HepG2 (cell line): ENCODE measurements around the gene USP2. TPM values are rescaled to one million over a fixed set of nuclear protein-coding genes. Genes with fewer than 3 reads are reported as not detected.

Experiments used
- AHR ChIP-seq: IDR thresholded peaks from 2 replicates; pipeline ENCODE4 v1.6.1; 2018; ENCODE audit warnings: missing genetic modification reagents, missing compliant biosample characterization
- ATF3 ChIP-seq: sonication (generic); formaldehyde crosslinking; IDR thresholded peaks from 2 replicates; pipeline ENCODE4 v1.4.0; 2020; ENCODE audit warnings: missing genetic modification reagents
- CERS6 ChIP-seq: sonication (generic); formaldehyde crosslinking; IDR thresholded peaks from 2 replicates; pipeline ENCODE4 v1.5.0; 2020; ENCODE audit warnings: missing genetic modification reagents
- CREM ChIP-seq, 2 experiments: sonication (generic) in 1 of 2; formaldehyde crosslinking in 1 of 2; IDR thresholded peaks; 2 replicates each; pipeline versions ENCODE4 v1.4.0 to v1.6.1; 2016 to 2020; ENCODE audit warnings: antibody characterized with exemption in 1 of 2, mild to moderate bottlenecking in 1 of 2, missing genetic modification reagents in 1 of 2
- ELF1 ChIP-seq: sonication (generic); formaldehyde crosslinking; IDR thresholded peaks from 2 replicates; pipeline ENCODE4 v1.4.0; 2020; ENCODE audit warnings: missing genetic modification reagents
- GMEB1 ChIP-seq: sonication (generic); formaldehyde crosslinking; IDR thresholded peaks from 2 replicates; pipeline ENCODE4 v1.5.1; 2020; ENCODE audit warnings: missing genetic modification reagents, mild to moderate bottlenecking, borderline replicate concordance
- HDAC2 ChIP-seq: sonication (generic); formaldehyde crosslinking; IDR thresholded peaks from 2 replicates; pipeline ENCODE4 v1.4.0; 2020; ENCODE audit warnings: missing genetic modification reagents
- HMGXB3 ChIP-seq: sonication (generic); formaldehyde crosslinking; IDR thresholded peaks from 2 replicates; pipeline ENCODE4 v1.4.0; 2020; ENCODE audit warnings: missing genetic modification reagents, borderline replicate concordance
- HNF4A ChIP-seq: sonication (generic); formaldehyde crosslinking; IDR thresholded peaks from 2 replicates; pipeline ENCODE4 v1.4.0; 2020; ENCODE audit warnings: missing genetic modification reagents
- NR3C1 ChIP-seq: sonication (generic); formaldehyde crosslinking; IDR thresholded peaks from 2 replicates; pipeline ENCODE4 v1.4.0; 2020; ENCODE audit warnings: missing genetic modification reagents
- SALL2 ChIP-seq: sonication (generic); formaldehyde crosslinking; IDR thresholded peaks from 2 replicates; pipeline ENCODE4 v1.8.1; 2023; ENCODE audit warnings: mild to moderate bottlenecking, missing genetic modification reagents, inconsistent platforms
- SOX13 ChIP-seq, 3 experiments: fragments of 450-650 bp in 1 of 3; sonication (generic) in 1 of 3; formaldehyde crosslinking in 1 of 3; IDR thresholded peaks in 2 of 3; conservative IDR thresholded peaks in 1 of 3; 2 replicates each; pipeline versions ENCODE4 v1.5.0 to v1.6.1; 2016 to 2020; ENCODE audit warnings: antibody characterized with exemption in 1 of 3, mild to moderate bottlenecking in 1 of 3, missing compliant biosample characterization in 1 of 3, missing genetic modification reagents in 1 of 3, moderate library complexity in 1 of 3
- YEATS2 ChIP-seq: sonication (generic); formaldehyde crosslinking; IDR thresholded peaks from 2 replicates; pipeline ENCODE4 v1.4.0; 2020; ENCODE audit warnings: missing genetic modification reagents, borderline replicate concordance
- ZNF30 ChIP-seq: sonication (generic); formaldehyde crosslinking; IDR thresholded peaks from 2 replicates; pipeline ENCODE4 v1.5.0; 2020; ENCODE audit warnings: mild to moderate bottlenecking, missing genetic modification reagents
- ZNF33B ChIP-seq: sonication (generic); formaldehyde crosslinking; IDR thresholded peaks from 2 replicates; pipeline ENCODE4 v1.5.1; 2020; ENCODE audit warnings: mild to moderate bottlenecking, missing genetic modification reagents
- ZNF34 ChIP-seq: sonication (generic); formaldehyde crosslinking; IDR thresholded peaks from 2 replicates; pipeline ENCODE4 v1.4.0; 2020; ENCODE audit warnings: mild to moderate bottlenecking, missing genetic modification reagents, borderline replicate concordance
- ZNF616 ChIP-seq: sonication (generic); formaldehyde crosslinking; IDR thresholded peaks from 2 replicates; pipeline ENCODE4 v1.5.0; 2020; ENCODE audit warnings: low read depth, mild to moderate bottlenecking, missing genetic modification reagents
- ZNF784 ChIP-seq: sonication (generic); formaldehyde crosslinking; IDR thresholded peaks from 2 replicates; pipeline ENCODE4 v1.5.1; 2020; ENCODE audit warnings: missing genetic modification reagents, mild to moderate bottlenecking, borderline replicate concordance
- ZSCAN22 ChIP-seq: sonication (generic); formaldehyde crosslinking; IDR thresholded peaks from 2 replicates; pipeline ENCODE4 v1.4.0; 2020; ENCODE audit warnings: mild to moderate bottlenecking, missing genetic modification reagents
- polyA plus RNA-seq, 8 experiments: library from polyadenylated mRNA; depleted of rRNA in 3 of 8; stranded (reverse) in 7 of 8; unstranded in 1 of 8; fragments of >200 nt; fragmentation: Illumina TruSeq in 4 of 8; extraction: Trizol in 4 of 8; gene quantifications; 2 replicates each; pipeline versions ENCODE4 v1.2.1 to v1.2.3, GENCODE V29; 2011 to 2016; ENCODE audit warnings: low read depth in 4 of 8, missing spikeins in 1 of 8, mixed read lengths in 1 of 8; ENCODE audit not compliant: insufficient read depth in 1 of 8
- total RNA-seq, 5 experiments: library from RNA; depleted of rRNA; stranded (reverse); fragments of >200 nt; fragmentation: Illumina TruSeq; extraction: Trizol; gene quantifications; 2 replicates each; pipeline ENCODE4 v1.2.3, GENCODE V29; 2016; ENCODE audit warnings: low read depth in 1 of 5

Gene USP2
- total and polyA plus RNA-seq, 2 of the 13 experiments (the other 11 are each of a cell fraction or from before 2014, with no cell fraction given) = 2.5 to 6.0 TPM

GRCh38 chr11:119381181-119381988 lies at the start of gene USP2 (continued):
- TF ChIP-seq ZNF784 = peak; percentile 53; the same call in 1 of the 2 replicates
- no peak for TF ChIP-seq ATF3 (CRISPR knock-in tag)
- no peak for TF ChIP-seq CERS6 (CRISPR knock-in tag)
- peak; percentile 63 for TF ChIP-seq ELF1 (CRISPR knock-in tag)
- peak; percentile 71 for TF ChIP-seq HMGXB3
- TF ChIP-seq HNF4A (CRISPR knock-in tag) = no peak; the same call in 1 of the 2 replicates
- TF ChIP-seq AHR (CRISPR knock-in tag) = 0 out of 2 replicates have a peak, but pooled peaks have one; percentile 47
- peak; percentile 79 for TF ChIP-seq HDAC2 (CRISPR knock-in tag)
- no peak for TF ChIP-seq ZNF33B
- no peak for TF ChIP-seq NR3C1
- TF ChIP-seq YEATS2 (CRISPR knock-in tag) = peak; percentile 69
- 0 out of 2 replicates have a peak, but pooled peaks have one; percentile 47 for TF ChIP-seq ZNF616 (CRISPR knock-in tag)
- TF ChIP-seq GMEB1 (CRISPR knock-in tag) = peak; percentile 68; the same call in 1 of the 2 replicates
- no peak for TF ChIP-seq ZSCAN22 (CRISPR knock-in tag)
- no peak for TF ChIP-seq ZNF34 (CRISPR knock-in tag)
- TF ChIP-seq CREM (IDR thresholded peaks at IDR 0.05) = peak; percentile 78
- TF ChIP-seq CREM (CRISPR knock-in tag; IDR thresholded peaks at IDR 0.05) = peak; percentile 56; the same call in 1 of the 2 replicates
- peak; percentile 67 for TF ChIP-seq SALL2 (CRISPR knock-in tag)
- TF ChIP-seq ZNF30 = no peak
- no peak for TF ChIP-seq SOX13 (IDR thresholded peaks at IDR 0.05)
- TF ChIP-seq SOX13 (CRISPR knock-in tag; conservative IDR thresholded peaks at IDR 0.05 in 1 of 2, IDR thresholded peaks at IDR 0.05 in 1 of 2) = peak in 1 of 2 experiments; percentile 45; a peak in 2 of 4 replicates
